GOT3 (cell line): ENCODE measurements around the gene MYO1E.
A peak's percentile ranks its signal among the peaks of the same experiment; 100 is the strongest.
"Not testable (repeated sequence)": the region's sequence is repeated elsewhere in the genome, so short reads cannot be mapped to it uniquely, and the experiment has no call there.

Experiments used
- DNase-seq: peaks from one replicate; lab custom pipeline; 2025; ENCODE audit warnings: mixed read lengths; lab: John Stamatoyannopoulos, UW

Gene MYO1E

DNA sequence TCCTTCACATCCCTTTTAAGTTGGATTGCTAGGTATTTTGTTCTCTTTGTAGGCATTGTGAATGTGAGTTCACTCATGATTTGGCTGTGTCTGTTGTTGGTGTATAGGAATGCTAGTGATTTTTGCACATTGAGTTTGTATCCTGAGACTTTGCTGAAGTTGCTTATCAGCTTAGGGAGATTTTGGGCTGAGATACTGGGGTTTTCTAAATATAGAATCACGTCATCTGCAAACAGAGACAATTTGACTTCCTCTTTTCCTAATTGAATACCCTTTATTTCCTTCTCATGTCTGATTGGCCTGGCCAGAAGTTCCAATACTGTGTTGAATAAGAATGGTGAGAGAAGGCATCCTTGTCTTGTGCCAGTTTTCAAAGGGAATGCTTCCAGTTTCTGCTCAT is 245.4 kb downstream of the MYO1E start:
- not testable (repeated sequence) for DNase-seq

DNA sequence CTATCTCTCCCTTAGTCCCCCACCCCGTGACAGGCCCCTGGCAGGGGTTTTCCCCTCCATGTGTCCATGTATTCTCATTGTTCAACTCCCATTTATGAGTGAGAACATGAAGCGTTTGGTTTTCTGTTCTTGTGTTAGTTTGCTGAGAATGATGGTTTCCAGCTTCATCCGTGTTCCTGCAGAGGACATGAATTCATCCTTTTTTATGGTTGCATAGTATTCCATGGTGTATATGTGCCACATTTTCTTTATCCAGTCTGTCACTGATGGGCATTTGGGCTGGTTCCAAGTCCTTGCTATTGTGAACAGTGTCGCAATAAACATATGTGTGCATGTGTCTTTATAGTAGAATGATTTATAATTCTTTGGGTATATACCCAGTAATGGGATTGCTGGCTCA is 247.0 kb downstream of the MYO1E start:
- not testable (repeated sequence) for DNase-seq

- no peak for DNase-seq
Observed at GRCh38 chr15:59124261-59124660, 248.4 kb downstream of the MYO1E start.

DNA sequence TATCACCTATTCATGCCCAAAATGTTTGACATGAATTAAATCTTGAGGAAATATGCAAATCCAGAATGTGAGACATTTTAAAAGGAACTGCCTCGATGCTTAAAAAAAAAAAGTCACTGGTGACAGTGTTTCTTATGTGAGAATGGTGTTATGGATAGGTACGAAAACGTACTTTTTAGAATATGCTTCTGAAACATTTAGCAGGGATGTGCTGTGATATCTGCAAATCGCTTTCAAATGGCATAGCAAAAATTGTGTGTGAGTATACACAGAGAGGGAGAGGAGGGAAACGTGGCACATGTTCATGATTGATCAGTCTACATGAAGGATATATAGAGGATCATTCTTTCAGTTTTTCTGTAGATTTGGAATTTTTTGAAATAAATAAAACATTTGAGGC is 251.7 kb downstream of the MYO1E start:
- DNase-seq, result no peak

DNA sequence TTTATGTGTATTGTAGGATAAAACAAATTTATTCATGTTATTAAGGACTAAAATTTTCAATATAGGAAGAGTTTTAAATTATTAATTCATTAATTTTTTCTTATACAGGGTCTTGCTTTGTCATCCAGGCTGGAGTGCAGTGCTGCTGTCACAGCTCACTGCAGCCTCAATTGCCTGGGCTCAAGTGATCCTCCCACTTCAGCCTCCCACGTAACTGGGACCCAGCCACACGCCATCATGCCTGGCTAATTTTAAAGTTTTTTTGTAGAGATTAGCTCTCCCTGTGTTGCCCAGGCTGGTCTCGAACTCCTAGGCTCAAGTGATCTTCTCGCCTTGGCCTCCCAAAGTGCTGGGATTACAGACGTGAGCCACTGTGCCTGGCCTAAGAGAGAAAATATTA is 253.0 kb downstream of the MYO1E start:
- DNase-seq, result no peak

DNA sequence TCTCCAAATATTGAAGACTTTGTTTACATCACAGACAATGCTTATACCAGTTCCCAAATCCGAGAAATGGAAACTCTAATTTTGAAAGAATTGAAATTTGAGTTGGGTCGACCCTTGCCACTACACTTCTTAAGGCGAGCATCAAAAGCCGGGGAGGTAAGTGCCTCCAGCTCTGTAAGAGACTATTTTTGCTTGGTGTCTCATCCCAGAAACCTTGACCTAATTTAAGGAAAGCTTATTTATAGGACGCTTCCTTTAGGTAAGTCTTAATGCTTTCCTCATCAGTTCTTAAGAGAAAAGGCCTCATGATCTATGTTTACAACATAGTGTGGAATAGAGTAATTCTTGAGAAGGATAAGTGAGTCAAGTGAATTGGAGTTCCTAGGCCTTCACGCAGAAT is 255.9 kb downstream of the MYO1E start:
- no peak for DNase-seq

- DNase-seq, result no peak
Observed at GRCh38 chr15:59116141-59116540, 256.5 kb downstream of the MYO1E start.

- DNase-seq, result no peak
Observed at GRCh38 chr15:59115047-59115446, 257.6 kb downstream of the MYO1E start.

DNA sequence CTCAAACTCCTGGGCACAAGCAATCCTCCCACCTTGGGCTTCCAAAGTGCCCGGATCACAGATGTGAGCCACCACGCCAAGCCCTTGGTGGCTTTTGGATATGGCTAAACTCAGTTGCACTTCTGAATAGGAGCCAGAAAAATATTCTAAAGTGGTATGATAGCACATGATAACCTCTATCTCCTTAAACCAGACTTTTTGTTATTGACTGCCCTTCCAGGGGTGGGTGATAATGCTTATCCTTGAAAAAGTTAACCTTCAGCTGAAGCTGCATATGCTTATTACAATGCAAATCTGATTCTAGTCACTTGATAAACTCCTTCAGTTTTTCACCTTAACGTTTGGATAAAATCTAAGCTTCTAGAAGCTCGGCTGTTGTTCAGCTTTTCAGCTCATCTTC is 261.4 kb downstream of the MYO1E start:
- DNase-seq, result no peak

DNA sequence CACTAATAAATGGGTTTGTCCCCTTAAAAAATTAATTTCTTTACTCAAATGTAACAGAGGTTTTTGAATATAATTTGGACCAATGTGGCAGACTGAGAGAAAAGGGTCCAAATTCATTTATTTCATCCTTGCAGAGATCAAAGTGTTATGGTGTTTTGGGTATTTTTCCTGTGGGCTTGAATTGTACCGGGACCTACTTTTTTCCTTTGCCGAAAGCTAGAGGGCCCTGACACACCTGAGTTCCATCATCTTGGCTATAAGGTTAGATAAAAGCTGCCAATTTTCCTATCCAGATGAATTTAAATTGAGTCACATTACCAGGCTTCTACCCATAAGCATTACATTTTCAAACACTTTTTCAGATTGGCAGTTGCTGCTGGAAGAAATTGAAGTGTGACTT is 266.8 kb downstream of the MYO1E start:
- no peak for DNase-seq

- peak; percentile 43 for DNase-seq
Observed at GRCh38 chr15:59104912-59105732, 267.5 kb downstream of the MYO1E start, which contains the start of gene CCNB2. Gene CCNB2, plus strand, starts transcription at chr15:59105146. Its CDS starts 123 bp downstream, at chr15:59105269.

DNA sequence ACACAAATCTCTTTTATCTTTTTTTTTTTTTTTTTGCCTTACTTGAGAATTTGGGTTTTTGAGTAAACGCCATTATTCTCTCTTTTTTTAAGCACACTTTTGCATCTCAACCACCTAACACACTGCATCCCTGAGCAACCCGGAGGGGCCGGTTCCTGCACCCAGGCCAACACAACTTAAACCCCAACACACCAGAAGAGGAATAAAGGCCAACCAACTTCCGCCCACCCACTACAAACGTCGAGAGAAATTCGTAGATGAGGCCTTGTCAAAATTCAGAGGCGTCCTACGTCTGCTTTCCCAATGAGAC is 268.1 kb downstream of the MYO1E start:
- no peak for DNase-seq

- DNase-seq, result no peak
Observed at GRCh38 chr15:59099162-59099685, 273.4 kb downstream of the MYO1E start.

DNA sequence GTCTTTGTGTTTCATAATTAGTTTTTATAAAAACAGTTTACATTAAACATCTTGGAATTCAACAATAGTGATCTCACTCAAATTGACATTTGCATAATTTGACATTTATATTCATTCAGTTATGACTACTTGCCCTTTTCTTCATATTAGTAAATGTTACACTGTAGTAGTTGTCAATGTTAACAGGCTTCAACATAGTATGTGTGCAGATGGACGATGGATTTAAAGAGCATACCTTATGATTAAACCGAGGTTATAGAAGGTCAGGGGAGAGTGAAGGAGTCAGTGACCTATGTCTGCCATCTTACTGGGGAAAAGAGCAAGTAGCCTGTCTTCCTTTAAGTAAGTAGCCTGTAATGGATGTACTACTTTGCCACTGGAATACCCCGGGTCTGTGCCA is 276.2 kb downstream of the MYO1E start:
- no peak for DNase-seq

DNA sequence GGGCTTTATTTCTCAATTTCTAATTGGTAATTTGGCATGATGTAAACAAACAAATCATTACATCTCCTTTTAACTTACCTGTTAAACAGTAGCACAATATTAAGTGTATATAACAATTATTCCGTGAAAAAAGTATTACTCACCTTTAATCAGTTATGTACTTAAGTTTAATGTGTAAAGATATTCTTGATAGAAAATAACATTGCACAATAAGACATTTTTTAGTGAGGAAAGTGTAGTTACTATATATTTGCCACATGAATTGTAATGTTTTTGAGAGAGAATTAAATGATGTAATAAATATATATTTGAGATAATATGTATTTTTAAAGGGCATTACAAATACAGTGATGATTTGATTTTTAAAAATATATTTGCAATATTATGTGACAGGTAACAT is 278.6 kb downstream of the MYO1E start:
- no peak for DNase-seq

DNA sequence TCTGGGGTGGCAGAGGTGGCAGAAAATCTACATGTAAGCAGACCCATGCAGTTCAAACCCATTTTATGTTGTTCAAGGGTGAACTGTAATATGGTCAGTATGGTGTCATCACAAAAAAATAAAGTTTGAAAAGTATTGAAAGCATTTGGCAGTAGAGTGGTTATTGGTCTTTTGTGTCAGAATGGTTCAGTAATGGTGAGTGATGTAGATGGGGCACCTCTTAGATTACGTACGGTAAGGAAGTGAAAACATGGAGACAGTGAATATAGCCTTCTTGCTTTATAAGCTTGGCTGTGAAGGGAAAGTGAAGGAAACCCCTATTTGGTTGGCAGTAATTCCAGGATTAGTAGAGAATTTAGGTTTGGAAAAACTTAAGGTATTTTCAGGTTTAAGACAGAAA is 284.9 kb downstream of the MYO1E start:
- no peak for DNase-seq
